ENCODE measurements around the gene TAS2R7. TPM values are rescaled to one million over a fixed set of nuclear protein-coding genes. Genes with fewer than 3 reads are reported as not detected.

TAS2R7 gene
- total and polyA plus RNA-seq, 2 donors (not counting 3 experiments of a cell fraction or from before 2014, with no cell fraction given), result not detected

GRCh38 chr12:10826258-10826657 is 23.8 kb upstream of the TAS2R7 start, which contains the start of gene TAS2R10:
TSS of gene TAS2R10 (minus strand) at chr12:10826358. CDS start at chr12:10826269, 89 bp downstream.
- dilution Hi-C loops (cut with MboI; ENCODE audit: extremely low pct_ligation_motif_present, low sequenced_read_pairs), result no loop called here
- CTCF ChIA-PET, result no interaction called here

More at GRCh38 chr12:10826258-10826657, 23.8 kb upstream of the TAS2R7 start, which contains the start of gene TAS2R10:
- Histone ChIP-seq H4K20me1 (replicated peaks; ENCODE audit: control insufficient read depth, extremely low read depth, insufficient read depth, low read length) (no peaks in the 10 kb centered on the region), H3K9ac (replicated peaks; ENCODE audit: extremely low read depth, insufficient read depth, low read length) (no peak within 1 kb of the TSS), H2AFZ (ENCODE audit: low read depth, low read length) (no peak within 1 kb of the TSS), H3K4me3 (replicated peaks in 1 of 3; ENCODE audit: insufficient read depth in 1 of 3, low read depth in 1 of 3, low read length in 3 of 3) (no peak within 1 kb of the TSS), H3K27me3 (ENCODE audit: control insufficient read depth in 2 of 2, insufficient read depth in 2 of 2, low read length in 2 of 2) (no peaks in the 10 kb centered on the region), H3K9me1 (replicated peaks; ENCODE audit: control insufficient read depth, extremely low read depth, insufficient read depth, low read length) (no peaks in the 10 kb centered on the region), H3K4me2 (ENCODE audit: insufficient read depth, low read length) (no peak within 1 kb of the TSS), H3K9me3 (replicated peaks; ENCODE audit: control insufficient read depth, insufficient read depth, low read length) (no peaks in the 10 kb centered on the region), H3K36me3 (ENCODE audit: control insufficient read depth in 2 of 2, extremely low read depth in 1 of 2, insufficient read depth in 2 of 2, low read length in 2 of 2) (no peaks in the 10 kb centered on the region), H3K27ac (ENCODE audit: insufficient read depth, low read depth, low read length) (no peak within 1 kb of the TSS), H3K4me1 (ENCODE audit: control insufficient read depth, extremely low read depth, insufficient read depth, low read length) (no peaks in the 10 kb centered on the region), H3K79me2 (ENCODE audit: control insufficient read depth, insufficient read depth, low read length) (no peaks in the 10 kb centered on the region)
- POLR2A ChIA-PET, result no interaction called here
- no peak for DNase-seq (ENCODE audit: low read depth, low spot score)
- no TSS peak for BruUV-seq (replicated peaks)
- no peak for FAIRE-seq
- intact Hi-C loops (cut with micrococcal nuclease), result no loop called here
- TF ChIP-seq JUN (IDR thresholded peaks at IDR 0.05; ENCODE audit: borderline replicate concordance, insufficient read depth, insufficient read length, low read depth), result no peak
- TF ChIP-seq POLR2A (IDR thresholded peaks at IDR 0.05; ENCODE audit: low read depth, low read length), result no peak
- TF ChIP-seq FOS (IDR thresholded peaks at IDR 0.05; ENCODE audit: borderline replicate concordance, insufficient read depth, low read length), result no peak
- TF ChIP-seq, protein P1, sequence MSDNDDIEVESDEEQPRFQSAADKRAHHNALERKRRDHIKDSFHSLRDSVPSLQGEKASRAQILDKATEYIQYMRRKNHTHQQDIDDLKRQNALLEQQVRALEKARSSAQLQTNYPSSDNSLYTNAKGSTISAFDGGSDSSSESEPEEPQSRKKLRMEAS (IDR thresholded peaks at IDR 0.05; ENCODE audit: insufficient read depth, insufficient read length), result no peak
- no peak for TF ChIP-seq GATA2 (IDR thresholded peaks at IDR 0.05; ENCODE audit: insufficient read depth, insufficient read length, low read depth, low read length)
- TF ChIP-seq POLR2AphosphoS5 (IDR thresholded peaks at IDR 0.05; ENCODE audit: insufficient read depth, low read depth, low read length), result no peak
- no peak for TF ChIP-seq EZH2 (IDR thresholded peaks at IDR 0.05; ENCODE audit: borderline replicate concordance, low read depth, low read length, severe bottlenecking)
- TF ChIP-seq MYC (IDR thresholded peaks at IDR 0.05; ENCODE audit: low read depth, low read length), result no peak
- TF ChIP-seq CTCF (IDR thresholded peaks at IDR 0.05; ENCODE audit: extremely low read depth in 1 of 2, insufficient read depth in 1 of 2, low read depth in 1 of 2, low read length in 2 of 2), result no peak
